Stimulated activated naive CD4-positive, alpha-beta T cell (primary cell): ENCODE measurements around the gene DTNA.
A peak's percentile ranks its signal among the peaks of the same experiment; 100 is the strongest.

Source experiments
- DNase-seq, 6 experiments: peaks; one replicate each; lab custom pipeline; 2025; lab: John Stamatoyannopoulos, UW

Gene DTNA

DNA sequence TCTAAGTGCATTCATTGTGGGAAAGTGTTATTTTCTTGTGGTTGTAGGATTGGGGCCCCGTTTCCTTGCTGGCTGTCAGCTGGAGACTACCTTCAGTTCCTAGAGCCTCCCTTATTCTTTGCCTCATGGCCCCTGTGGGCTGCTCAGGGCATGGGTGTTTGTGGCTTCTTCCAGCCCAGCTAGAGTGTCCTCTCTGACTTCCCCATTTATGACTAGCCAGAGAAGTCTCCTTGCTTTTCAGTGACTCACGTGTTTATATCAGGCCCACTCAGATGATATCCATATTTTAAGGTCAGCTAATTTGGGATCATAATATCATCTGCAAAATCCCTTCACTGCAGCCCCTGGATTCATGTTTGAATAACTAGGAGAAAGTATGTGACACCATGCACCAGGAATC, 62.8 kb downstream of the DTNA start:
- no peak for DNase-seq

DNA sequence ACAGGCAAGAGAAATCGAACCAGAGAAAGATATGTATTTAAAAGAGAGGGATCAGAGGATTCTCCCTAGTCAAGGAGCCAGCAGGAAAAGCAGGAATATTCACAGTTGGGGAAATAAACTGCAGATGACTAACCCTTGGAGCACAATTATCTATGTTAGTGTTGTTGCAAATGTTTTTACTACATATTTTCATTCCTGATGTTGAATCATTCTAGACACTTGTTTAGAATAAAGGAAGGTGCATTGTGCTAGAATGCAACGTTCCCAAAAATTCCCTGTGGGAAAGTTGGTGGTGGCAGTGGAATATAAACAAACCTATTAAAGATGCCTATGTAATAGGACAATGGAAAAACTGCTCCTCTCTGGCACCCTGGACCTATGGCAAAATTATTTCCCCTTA, 63.3 kb downstream of the DTNA start:
- no peak for DNase-seq

DNA sequence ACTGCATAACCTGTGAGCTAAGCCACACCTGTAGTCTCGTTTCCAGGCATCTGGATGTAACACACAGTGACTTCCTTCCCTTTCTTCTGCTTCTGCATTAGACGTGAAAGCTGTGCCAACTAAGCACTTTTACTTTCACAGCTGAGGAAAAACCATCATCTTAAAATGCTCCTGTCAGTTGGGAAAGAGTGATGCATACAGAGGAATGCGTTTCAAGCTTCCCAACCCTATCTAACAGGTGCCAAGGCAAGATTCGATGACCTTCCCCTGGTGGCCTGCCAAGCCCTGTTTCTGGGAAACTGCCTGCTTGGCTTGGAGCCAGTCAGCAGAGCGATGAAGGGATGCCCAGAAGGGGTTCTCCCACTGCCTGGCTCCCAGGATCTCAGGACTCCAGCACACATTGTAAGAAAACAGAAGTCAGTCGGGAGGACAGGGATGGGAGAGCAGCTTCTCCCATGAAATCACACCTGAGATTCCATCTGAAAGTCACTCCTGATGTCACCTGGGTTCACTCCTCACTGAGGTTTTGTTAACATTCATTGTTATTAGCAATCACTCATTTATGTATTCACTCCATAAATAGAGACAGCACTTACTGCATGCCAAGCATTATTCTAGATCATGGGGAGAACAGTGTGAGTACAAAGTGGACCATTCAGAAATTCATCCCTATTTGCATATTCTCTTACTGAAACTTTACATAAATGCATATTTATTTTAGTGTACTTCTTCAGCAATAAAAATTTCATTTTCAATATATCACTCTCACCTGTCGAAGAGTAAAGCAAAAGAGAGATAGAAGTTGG, 64.1 kb downstream of the DTNA start:
- no peak for DNase-seq

DNA sequence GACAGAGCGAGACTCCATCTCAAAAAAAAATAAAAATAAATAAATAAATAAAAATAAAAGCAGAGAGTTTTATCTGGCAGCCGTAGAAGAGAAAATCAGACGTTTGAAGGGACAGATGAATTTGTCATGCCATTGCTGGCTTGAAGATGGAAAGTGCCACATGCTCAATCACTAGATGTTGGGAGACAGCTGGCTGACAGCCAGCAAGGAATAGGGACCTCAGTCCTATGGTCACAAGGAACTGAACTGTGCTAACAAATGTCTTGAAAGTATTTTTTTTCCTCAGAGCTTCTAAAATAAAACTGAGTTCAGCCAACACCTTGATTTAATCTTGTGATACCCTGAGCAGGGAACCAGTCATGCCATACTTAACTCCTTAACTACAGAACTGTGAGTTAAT, 65.4 kb downstream of the DTNA start:
- DNase-seq = no peak

DNA sequence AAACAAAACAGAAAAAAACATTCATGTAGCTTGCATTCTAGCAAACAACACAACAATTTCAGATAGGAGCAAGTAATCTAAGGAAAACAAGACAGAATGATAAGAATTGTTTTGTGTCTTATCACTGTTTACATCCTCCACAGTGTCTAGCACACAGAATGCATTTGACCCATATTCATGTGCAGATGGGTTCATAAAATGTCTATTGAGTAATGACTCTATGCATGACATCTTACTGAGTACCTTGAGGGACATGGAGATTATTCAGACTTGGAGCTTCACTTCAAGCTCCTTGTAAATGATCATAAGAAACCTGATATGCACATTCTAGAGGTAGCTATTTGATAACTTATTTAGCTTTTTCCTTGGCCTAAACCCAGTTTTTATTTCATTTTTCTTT, 69.0 kb downstream of the DTNA start:
- no peak for DNase-seq

DNA sequence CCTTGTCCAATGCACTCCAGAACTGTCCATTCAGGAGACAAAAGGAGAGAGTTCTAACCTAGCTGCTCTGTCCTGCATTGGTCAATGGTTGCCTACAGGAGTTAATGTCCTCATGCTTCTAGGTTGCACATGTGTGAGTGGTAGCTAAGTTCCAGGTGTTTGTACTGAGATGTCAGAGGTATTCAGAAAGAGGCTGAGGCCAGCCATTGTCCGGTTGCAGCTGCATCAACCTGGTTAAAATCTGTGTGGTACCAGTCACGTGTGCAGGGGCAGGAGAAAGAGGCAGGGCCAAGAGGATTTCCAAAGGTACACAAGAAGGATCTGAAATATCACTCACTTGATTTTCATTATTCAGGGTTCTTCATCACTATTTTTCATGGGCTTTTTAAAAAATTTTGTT, 70.8 kb downstream of the DTNA start:
- no peak for DNase-seq

DNA sequence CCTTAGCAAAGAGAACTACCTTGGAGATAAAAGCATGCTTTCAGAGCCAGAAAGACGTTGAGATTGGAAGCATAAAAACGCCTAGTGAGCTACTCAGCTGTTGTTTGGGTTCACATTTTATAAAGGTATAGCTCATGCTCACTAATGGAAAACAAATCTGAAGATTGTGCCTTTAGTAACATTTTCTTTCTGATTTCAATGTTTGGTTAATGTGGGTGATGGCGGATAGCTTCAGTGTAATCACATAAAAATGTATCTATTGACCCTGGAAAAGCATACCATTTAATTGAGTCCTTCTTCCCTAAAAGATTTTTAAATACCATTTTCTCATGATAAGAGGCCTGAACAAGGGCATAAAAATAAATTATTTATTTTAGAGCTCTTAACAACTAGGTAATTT, 73.4 kb downstream of the DTNA start:
- no peak for DNase-seq

DNA sequence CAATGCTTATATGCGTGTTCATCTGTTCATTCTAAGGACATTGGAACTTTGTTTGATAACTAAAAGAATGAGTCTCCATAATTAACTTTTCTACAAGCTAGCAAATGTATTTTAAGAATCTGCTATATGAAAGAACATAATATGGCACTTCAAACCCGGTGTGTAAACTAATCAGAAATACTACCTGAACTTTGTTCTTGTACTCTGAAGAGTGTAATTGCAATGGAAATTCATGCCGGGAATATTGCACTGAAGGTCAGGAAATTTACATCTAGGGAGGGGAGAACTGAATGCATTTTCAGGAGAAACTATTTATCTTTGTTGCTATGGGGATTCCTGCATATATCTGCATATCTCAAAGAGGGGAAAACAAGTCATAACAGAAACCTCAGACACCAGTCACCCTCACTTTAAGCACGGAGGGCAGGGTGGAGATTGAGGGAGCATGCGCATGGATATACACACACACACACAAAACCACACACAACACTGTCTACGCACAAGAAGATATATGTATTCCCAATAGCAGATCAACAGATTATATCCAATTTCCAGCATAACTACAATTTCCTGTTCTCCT, 76.2 kb downstream of the DTNA start:
- no peak for DNase-seq

DNA sequence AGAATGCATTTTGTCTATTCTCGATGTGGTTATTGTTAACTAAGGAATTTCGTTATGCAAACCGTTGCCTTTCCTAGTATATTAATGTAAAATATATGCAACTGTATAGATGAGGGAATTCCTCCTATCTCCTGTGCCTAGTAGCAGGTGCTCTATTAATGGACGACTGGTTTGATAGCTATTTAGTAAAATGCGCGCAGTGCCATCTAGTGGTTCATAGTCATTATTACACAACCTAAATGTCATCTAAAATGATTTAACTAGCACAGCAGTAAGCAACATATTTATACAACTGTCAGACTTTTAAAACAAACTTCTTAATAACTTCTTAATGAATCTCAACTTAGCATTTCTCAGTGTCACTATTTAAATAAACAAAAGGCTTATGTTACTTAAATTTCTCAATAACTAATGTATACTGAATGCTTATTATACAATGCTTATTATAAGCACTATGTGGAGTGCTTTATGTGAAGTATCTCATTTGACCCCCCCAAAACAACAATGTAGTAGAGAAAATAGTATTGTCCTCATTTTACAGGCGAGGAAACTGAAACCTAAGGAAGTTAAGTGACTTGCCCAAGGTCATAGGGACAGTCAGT, 77.9 kb downstream of the DTNA start:
- peak in 2 of 6 experiments; percentile 5 to 30 for DNase-seq

DNA sequence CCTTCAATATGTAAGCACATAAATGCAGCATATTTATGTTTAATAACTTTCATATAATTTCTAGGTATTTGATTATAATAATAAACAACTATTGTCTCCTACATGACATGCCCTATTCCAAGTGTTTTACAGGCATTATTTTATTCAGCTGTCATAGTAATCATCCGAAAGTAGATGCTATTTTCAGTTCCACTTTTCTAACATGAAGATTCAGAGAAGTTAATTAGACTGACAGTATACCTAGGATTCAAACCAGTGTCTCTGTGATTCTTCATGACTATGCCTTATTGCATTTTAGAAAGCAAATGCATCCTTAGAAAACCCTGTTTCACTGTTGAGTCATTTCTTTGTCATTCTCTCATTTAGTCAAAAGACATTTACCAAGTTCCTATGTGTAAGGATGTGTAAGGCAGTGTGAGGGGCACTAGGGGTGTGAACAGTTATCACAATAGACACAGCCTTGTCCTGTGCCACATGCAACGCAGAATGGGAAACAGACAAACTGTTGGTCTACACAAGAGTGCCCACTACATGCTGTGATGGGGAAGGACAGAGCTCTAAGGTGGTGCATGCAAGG, 79.8 kb downstream of the DTNA start:
- no peak for DNase-seq

DNA sequence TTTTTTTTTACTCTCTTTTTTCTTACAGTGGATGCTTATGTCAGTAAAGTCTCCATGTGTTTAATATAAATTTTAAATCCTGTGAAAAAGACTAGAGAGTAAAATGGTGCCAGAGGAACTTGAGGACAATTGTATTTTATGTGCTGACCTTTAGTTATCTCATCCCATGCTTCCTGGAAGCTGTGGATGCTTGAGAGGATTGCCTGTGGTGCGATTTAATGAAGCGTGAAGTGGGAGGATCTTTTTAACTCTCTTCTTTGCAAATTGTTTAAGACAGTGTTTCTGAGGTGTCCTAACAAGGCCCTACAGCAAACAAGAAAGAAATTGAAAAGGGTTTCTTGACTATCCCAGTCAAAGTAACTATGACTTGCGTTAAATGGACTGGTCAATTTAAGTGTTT, 84.2 kb downstream of the DTNA start:
- DNase-seq = no peak

DNA sequence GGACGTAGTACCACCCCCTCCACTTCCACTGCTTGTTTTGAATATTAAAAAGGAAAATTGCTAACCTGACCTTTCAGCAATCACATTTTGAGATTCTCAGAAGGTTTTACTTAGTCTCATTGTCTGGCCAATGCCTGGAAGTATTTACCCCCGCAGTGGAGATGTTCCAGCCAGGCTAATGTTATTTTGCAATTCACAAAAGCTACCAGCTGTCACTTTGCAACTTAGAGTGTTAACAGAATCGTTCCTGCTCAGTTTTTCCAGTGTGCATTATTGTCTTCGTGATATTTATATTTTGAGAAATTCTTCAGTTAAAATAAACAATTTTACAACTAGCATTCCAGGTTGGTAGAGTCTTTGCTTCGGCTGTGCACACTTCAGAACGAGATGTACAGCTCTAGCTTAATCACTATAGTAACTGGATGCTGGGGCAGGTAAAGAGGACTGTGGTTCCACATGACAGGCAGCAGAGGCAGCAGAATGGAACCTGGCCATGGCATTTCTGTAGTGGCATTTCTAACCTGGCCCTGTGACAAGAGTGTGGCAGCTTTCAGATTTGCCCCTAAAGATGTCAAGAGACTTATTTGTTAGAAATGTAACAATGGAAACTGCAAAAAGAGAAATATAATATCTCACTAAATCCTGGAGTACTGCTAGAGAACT, 85.1 kb downstream of the DTNA start:
- DNase-seq = no peak

DNA sequence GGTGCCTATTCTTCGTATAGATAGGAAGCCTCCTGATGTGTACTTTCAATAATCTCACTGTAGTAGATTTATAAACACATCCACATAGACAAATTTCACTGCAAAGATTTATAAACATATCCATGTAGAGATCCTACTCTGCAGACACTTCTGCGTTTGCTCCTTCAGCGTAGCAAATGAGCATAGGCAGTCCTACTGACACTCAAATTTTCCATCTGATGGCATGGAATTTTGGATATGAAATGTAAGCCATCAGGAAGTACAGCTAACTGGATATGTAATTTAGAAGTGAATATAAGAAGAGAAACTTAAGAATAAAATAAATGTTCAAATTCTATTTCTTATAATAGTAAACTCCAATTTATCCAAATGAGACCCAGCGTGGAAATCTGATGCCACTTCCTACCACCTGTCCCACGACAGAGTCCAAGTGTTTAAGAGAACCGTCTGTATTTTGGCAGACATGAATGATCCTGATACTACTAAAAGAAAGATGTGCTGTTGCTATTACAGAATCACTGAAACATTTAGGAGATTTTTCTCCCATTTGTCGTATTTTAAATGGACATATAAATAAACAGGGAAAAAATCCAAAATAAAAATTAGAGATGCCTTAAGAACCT, 86.0 kb downstream of the DTNA start:
- DNase-seq = no peak

DNA sequence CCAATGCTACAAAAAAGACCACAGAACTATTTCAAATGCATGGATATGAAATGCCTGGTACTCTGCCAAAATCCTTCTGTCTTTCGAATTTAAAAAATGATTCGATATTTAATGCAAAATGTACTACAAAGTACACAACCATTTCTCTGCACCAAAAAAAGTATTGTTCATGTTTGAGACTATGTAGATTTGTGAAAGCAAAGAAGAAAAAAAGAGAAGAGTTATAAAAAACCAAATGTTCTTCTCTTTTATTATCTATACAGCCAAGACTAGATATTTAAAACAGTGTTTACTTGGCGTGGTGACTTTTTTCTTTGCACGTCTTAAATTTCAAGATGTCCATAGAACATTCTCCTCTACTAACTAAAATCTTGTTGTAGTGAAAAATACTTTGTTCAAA, 89.2 kb downstream of the DTNA start:
- DNase-seq = no peak

DNA sequence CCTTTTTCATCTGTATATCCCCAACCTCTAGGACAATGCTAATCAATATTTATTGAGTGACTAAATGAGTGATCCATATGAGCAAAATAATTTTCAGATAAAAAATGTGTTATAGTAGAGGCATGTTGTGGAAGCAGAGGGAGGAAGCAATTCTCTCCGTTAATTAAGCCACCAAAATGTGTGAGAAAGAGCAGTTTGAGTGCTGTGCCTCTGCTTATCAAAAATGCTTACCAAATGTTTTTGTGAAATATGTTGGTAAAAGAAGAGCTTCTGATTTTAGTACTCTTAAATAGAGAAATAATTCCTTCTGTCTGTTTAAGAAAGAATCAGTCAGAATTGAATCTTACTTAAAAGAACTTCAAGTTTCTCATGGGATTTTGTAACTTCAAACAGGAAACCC, 90.3 kb downstream of the DTNA start:
- no peak for DNase-seq

DNA sequence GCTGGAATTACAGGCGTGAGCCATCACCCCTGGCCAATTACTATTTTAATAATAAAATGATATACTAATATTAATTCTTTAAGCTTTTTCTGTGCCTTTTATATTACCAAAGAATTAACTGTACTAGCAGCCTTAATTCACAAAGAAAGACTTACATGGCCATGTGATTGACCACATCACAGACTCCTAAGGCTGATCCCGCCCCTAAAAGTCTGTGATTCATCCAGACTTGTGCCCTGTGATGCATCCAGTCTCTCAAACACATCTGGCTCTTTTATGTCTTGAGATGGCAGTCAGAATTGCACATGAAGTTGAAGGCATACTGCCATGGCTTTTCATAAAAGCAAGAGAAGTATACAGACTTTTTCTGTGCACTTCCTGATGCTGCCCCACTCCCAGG, 91.7 kb downstream of the DTNA start:
- DNase-seq = no peak

DNA sequence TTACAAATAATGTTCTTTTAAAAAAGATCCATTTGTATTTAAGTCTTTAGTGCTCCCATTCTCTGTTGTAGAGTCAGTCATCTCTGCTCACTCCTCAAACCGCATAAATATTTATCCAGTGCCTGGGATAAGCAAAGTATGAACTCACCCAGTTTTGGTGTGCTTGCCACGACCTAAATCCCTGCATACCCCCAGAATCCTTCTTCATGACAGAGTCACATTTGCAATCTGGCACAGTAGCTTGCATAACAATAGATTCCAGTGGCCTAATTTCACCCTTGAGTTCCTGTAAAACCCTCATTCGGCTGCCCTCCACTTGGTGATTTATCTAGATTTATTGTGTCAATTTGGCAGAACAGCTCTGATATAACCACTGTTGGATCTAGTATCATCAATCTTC, 92.9 kb downstream of the DTNA start:
- DNase-seq = no peak

DNA sequence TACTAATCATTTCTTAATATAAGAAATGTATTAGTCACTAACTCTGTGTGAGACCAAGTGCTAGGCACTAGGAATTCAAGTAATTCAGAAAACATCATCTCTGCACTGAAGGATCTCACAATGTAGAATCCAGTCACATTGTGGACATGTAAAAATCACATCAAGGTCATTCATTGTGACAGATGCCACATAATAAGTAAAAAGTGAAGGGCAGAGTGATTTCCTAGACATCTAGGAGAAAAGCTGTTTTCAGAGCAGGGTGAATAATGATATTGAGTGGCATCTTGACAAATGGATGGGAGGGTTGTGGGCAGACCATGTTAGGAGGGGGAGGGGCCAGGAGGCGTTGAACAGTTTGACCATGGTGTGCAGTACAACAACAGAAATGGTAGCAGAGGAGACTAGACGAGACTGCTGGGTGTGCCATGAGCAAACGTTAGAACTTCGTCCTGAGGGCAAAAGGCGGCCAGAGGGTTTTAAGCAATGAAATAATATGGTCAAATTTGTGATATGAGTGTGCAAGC, 93.8 kb downstream of the DTNA start:
- DNase-seq = no peak

DNA sequence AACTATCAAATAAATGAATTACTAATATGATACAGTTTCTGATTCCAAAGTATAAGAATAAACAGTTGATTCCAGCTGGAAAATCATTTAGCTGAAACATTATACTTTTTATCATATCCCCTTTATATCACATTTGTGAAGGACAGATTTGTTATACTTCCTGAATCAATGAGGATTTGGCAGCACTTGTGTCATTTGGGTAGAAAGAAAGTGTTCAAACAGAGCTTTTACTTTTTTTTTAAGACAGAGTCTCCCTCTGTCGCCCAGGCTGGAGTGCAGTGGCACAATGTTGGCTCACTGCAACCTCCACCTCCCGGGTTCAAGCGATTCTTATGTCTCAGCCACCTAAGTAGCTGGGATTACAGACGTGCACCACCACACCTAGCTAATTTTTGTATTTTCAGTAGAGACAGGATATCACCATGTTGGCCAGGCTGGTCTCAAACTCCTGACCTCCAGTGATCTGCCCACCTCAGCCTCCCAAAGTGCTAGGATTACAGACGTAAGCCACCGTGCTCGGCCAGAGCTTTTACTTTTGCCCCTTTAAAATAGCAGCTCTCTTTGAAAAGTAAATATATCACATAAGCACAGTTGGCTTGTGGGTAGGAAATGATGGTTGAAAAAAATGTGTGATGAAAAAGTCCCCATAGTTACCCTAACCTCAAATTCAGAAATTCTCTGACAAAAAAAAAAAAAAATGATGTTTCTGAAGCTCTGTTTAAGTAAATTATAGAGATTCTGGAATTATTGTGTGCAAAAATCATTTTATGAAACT, 95.2 kb downstream of the DTNA start:
- no peak for DNase-seq

DNA sequence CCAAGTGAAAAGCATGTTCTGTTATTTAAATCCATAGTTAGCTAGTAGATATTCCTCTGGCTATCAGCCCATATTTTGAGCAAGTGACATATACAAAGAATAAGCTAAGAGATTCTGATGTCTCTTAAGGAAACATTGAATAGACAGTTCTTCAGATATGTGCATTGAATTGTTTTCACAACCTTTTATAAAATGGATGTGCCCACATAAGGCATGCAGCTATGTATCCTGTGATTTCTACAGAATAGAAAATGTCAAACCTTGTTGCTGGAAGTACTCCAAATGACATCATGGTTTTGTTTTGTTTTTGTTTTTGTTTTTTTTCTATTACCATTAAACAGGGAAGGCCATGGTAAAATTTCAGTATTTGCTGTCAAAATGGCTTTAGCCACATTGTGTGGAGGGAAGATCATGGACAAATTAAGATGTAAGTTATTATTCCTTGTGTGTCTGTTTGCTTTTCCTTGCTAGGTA, 95.8 kb downstream of the DTNA start:
- DNase-seq = no peak

DNA sequence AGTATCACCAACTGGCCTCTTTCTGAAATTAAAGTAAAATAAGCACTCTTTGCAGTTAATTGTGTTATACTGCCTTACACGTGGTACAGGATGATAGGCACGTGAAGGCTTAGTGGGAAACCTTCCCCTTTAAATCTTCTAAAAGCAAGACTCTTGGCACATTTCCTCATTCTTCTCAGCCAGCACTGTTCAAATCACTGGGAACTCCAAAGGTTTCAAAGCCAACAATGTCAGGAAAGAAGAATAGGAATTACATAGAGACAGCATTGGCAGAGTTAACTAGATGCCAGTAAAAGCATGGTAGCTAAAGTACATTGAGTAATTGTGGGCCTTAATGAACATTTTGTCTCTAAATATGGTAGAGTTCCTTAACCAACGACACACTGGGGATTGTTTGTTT, 96.4 kb downstream of the DTNA start:
- no peak for DNase-seq
